ENCODE data around the gene HES1. TPM values are rescaled to one million over a fixed set of nuclear protein-coding genes. Genes with fewer than 3 reads are reported as not detected.

HES1 gene
- total and polyA plus RNA-seq, 12 donors, result 12.4 to 59.3 (median 33.2) TPM

GRCh38 chr3:194170793-194171192 lies 34.8 kb downstream of the HES1 start:
- Histone ChIP-seq H3K4me1 (replicated peaks in 1 of 2) (peaks cover 0 to 6% of the 10 kb centered on the region in 2 donors), H3K27ac (no peak overlapping the region), H3K27me3 (no peaks in the 10 kb centered on the region), H3K4me3 (no peak overlapping the region), H3K36me3 (replicated peaks in 1 of 2) (no peaks in the 10 kb centered on the region), H3K9me3 (replicated peaks in 1 of 3) (no peaks in the 10 kb centered on the region)
- intact Hi-C loops (cut with DNase I), result no loop called here
- TF ChIP-seq POLR2A (IDR thresholded peaks at IDR 0.05) (no peak), CTCF (IDR thresholded peaks at IDR 0.05) (no peak)
- WGBS, 4 donors, result 38 to 53% (median 48%) methylated on average over 2 of the region's 2 CpGs
- no peak for DNase-seq

- Histone ChIP-seq H3K27ac (no peak overlapping the region), H3K27me3 (no peaks in the 10 kb centered on the region), H3K9me3 (replicated peaks in 1 of 3) (no peaks in the 10 kb centered on the region), H3K4me3 (no peak overlapping the region), H3K4me1 (replicated peaks in 1 of 2) (no peaks in the 10 kb centered on the region), H3K36me3 (replicated peaks in 1 of 2) (no peaks in the 10 kb centered on the region)
- TF ChIP-seq CTCF (IDR thresholded peaks at IDR 0.05), result no peak
- TF ChIP-seq POLR2A (IDR thresholded peaks at IDR 0.05), result no peak
- intact Hi-C loops (cut with DNase I), result no loop called here
- no peak for DNase-seq
- 93 to 94% (median 94%) methylated on average over 4 of the region's 4 CpGs for WGBS, 4 donors
Measured at GRCh38 chr3:194174406-194174805, 38.5 kb downstream of the HES1 start.

- H3K27ac ChIP-seq, result no peak overlapping the region
- intact Hi-C loops (cut with DNase I), result no loop called here
- H3K4me1 ChIP-seq (replicated peaks in 1 of 2), result no peaks in the 10 kb centered on the region
- no peak for TF ChIP-seq POLR2A (IDR thresholded peaks at IDR 0.05)
- TF ChIP-seq CTCF (IDR thresholded peaks at IDR 0.05), result no peak
- no peak overlapping the region for H3K4me3 ChIP-seq
- 95 to 98% (median 95%) methylated on average over 6 of the region's 6 CpGs for WGBS, 4 donors
- DNase-seq, result no peak
- H3K36me3 ChIP-seq (replicated peaks in 1 of 2), result no peaks in the 10 kb centered on the region
- no peaks in the 10 kb centered on the region for H3K27me3 ChIP-seq
- H3K9me3 ChIP-seq (replicated peaks in 1 of 3), result no peaks in the 10 kb centered on the region
Measured at GRCh38 chr3:194174980-194175379, 39.0 kb downstream of the HES1 start.

- Histone ChIP-seq H3K36me3 (replicated peaks in 1 of 2) (no peaks in the 10 kb centered on the region), H3K4me1 (replicated peaks in 1 of 2) (no peaks in the 10 kb centered on the region), H3K27ac (no peak overlapping the region), H3K9me3 (replicated peaks in 1 of 3) (no peaks in the 10 kb centered on the region), H3K4me3 (no peak overlapping the region), H3K27me3 (no peaks in the 10 kb centered on the region)
- no peak for TF ChIP-seq POLR2A (IDR thresholded peaks at IDR 0.05)
- no peak for TF ChIP-seq CTCF (IDR thresholded peaks at IDR 0.05)
- DNase-seq, result no peak
- intact Hi-C loops (cut with DNase I), result no loop called here
- WGBS, 4 donors, result 70 to 75% (median 73%) methylated on average over 18 of the region's 18 CpGs
Measured at GRCh38 chr3:194176274-194176991, 40.5 kb downstream of the HES1 start.

Data from adrenal gland (tissue), 12 donors.